Right renal cortex interstitium (tissue), 3 donors: Measurements from ENCODE around the gene ASCL2. TPM values are rescaled to one million over a fixed set of nuclear protein-coding genes. Genes with fewer than 3 reads are reported as not detected.

Experiments
- DNase-seq, 3 donors: peaks; one replicate each; pipeline ENCODE4 v3.0.0-alpha.2; 2013; ENCODE audit warnings: low read depth in 3 of 3, low spot score in 2 of 3
- polyA plus RNA-seq, 3 donors: library from polyadenylated mRNA; unstranded; fragments of 120-200 nt; gene quantifications; one replicate each; pipeline ENCODE4 v1.2.1, GENCODE V29; 2013; ENCODE audit not compliant: insufficient read length in 3 of 3

ASCL2 gene, protein sequence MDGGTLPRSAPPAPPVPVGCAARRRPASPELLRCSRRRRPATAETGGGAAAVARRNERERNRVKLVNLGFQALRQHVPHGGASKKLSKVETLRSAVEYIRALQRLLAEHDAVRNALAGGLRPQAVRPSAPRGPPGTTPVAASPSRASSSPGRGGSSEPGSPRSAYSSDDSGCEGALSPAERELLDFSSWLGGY
- 1 to 10 TPM; 1.9 to 2.7 (median 2.0) TPM for polyA plus RNA-seq

DNA sequence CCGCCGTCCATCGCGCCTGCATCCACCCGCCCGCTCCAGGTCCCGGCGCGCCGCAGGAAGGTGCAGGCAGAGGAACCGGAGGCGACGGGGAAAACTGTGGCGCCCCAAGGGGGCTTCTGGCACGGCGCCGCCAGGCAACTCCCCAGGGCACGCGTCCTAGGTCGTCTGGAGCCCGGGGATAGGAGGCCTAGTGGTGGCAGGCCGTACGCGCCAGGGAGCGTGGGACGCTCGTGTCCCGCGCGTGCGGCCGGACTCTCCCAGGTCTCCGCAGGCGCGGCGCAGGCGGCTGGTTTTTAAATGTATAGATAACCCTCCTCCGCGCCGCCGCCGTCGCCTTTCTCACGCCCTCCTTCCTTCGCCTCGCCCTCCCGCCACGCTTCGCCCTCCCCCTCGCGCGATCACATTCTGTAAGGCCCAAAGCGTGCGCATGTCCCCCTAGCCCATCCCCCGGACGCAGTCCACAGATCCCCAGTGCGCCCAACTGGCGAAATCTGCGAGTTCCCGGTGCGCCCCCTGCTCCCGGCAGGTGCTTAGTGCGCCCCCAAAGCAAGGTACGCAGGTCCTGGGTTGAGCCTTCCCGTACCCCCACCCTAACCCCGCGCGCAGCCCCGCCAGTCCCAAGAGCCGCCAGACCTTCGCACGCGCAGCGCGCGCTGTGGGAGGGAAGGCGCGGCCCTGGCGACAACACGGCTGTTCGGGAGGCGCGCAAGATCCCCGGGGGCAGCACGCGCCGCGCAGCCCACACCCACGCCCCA lies at the start of gene ASCL2:
Gene ASCL2 (minus strand): TSS at position 267 of the 755 bp plus-strand sequence. CDS start 256 bp downstream, at position 11.
- no peak for DNase-seq

DNA sequence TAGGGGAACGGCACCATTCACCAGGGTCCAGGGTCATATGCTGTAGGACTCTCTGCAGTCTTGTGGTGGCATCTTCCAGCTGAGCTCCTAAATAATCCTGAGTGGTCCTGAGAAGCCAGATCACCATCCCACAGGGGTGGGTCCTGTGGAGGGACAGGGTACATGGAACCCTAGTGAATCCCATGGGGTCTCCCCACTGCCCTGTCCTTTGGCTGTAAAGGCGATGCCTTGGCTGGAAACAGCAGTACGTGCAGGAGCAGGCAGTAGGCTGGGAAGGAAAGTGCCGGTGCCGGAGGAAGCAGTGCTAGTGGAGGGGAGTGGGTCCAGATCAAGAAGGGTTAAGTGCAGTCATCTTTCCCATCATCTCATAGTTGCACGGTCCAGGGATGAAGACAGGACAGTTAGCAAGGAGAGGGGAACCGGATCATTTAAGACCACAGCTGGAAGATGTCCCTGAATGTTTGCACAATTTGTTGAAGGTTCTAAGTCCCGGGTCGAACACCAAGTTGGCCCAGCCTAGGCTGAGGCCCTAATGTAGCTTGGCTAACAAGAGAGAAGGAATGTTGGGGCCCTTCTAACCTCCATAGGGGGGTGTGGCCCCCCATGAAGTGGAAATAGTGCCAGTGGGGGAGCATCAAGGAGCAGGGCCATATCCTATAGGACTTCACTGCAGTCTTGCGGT lies 49.5 kb upstream of the ASCL2 start:
- DNase-seq, result no peak

DNA sequence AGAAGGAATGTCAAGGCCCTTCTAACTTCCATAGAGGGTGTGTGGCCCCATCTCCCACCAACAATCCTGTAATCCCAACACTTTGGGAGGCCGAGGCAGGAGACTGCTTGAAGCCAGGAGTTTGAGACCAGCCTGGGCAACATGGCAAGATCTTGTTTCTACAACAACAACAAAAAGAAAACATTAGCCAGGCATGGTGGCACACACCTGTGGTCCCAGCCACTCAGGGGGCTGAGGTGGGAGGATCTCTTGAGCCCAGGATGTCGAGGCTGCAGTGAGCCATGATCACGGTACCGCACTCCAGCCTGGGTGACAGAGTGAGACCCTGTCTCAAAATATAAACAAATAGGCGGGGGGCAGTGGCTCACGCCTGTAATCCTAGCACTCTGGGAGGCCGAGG lies 48.3 kb upstream of the ASCL2 start:
- no peak for DNase-seq

DNA sequence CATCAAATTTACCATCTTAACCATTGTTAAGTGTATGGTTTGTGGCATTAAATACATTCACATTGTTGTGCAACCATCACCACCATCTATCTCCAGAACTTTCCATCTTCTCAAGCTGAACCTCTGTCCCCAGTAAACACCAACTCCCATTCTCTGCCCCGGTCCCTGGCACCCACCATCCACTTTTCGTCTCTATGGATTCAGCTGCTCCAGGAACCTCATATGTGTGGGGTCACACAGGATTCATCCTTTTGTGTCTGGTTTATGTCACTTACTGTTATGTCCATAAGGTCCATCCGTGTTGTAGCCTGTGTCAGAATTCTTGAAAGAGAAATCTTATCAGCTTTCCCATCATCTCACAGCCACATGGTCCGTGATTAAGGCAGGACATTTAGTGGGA lies 47.7 kb upstream of the ASCL2 start:
- no peak for DNase-seq

DNA sequence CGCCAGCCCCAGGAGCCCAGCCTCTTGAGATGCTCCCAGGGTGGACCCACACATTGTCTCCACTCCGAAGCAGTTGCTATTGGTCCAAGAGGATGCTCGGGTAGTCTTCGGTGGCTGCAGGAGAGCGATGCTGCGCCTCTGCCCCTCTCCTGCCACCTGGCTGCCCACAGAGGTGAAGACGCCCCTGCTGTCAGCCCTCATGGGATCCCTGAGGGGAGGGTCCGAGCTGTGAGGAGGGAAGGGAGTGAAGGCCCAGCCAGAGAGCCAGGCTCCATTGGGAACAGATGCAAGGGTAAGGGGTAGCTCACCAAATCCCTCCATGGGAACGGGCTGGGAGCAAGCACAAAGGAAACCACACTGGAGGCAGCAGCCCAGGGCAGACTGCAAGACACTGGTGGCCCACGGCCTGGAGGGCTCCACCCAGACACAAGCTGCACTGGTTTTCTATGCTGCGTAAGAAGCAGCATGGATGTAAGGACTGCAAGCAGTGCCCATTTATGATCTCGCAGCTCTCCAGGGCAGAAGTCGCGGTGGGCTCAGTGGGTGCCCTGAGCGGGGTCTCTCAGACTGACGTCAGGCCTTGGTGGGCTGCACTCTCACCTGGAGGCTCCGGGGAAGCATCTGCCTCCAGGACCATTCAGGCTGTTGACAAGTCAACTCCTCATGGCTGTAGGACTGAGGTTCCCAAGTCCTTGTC lies 47.1 kb upstream of the ASCL2 start:
- DNase-seq, result no peak

DNA sequence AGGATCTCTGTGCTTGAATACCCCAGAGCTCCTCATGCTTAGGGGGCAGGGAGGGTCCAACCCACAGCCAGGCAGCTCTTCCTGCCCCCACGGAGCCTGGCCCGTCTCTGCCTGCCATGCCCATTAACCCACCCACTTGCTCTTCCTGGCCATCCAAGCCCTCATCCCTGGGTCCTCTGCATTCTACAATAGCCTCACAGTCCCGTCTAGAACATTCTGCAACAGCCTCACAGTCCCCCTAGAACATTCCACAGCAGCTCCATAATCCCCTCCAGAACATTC lies 46.5 kb upstream of the ASCL2 start:
- no peak for DNase-seq

DNA sequence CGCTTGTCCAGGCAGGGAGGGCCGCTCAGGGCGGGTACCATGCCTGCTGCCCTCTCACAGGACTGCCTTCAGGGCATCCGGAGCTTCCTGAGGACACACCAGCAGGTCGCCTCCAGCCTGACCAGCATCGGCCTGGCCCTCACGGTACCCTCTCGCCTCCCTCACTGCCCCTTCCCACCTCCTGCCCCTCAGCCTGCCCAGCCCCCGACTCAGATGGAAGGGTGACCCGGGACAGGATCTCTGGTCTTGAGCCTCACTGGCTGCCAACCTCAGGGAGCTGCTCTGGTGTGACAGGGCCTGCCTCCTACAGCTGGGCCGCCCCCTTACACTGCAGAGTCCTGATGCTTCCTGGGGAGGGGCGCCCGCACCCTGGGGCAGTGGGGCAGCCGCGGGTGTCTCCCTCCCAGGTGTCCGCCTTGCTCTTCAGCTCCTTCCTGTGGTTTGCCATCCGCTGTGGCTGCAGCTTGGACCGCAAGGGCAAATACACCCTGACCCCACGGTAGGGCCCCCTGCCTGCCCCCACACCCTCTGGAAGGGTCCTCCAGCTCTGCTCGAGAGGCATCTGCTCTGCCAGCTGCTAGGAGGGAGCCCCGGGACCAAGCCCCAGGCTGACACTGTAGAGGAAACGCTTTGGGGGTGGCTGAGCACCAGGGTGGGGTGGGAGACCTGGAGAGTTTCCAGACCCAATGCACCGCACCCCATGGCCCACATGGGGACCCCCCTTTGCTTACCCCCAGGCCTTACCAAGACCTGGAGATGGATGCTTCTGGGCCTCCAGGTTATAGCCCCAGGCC lies 46.0 kb upstream of the ASCL2 start:
- no peak for DNase-seq

DNA sequence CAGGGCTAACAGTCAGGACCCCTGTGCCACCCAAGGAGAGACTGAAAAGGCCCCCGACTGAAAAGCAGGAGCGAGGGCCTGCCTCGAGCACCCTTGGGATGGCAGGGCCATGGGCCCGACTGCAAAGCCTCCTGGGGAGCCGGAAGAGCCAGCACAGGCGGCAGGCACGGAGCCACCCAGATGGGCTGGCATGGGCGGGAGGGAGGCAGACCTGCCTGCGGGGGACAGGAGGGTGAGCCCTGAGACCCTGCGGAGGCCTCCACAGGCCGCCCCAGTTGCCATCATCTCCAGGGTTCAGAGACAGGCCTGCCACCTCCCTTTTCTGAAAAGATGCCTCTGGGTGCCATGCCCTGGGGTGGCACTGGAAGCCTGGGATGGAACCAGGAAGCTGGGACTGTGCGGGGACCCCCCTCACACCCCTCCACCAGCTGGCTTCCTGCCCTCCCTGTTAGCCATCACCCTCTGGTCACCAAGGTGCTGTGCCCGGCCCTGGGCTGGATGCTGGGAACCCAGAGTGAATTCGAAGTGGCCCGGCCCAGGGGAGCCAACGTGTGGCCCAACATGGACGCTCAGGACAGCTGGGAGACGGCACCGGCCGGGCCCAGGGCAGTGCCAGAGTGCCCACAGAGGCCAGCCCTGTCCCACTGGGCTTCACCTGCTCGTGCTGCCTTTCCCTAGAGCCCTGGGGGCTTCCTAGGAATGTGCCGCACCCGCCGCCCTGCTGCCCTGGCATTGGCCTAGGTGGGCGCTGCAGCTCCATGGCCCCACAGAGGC lies 45.2 kb upstream of the ASCL2 start:
- DNase-seq, result no peak

DNA sequence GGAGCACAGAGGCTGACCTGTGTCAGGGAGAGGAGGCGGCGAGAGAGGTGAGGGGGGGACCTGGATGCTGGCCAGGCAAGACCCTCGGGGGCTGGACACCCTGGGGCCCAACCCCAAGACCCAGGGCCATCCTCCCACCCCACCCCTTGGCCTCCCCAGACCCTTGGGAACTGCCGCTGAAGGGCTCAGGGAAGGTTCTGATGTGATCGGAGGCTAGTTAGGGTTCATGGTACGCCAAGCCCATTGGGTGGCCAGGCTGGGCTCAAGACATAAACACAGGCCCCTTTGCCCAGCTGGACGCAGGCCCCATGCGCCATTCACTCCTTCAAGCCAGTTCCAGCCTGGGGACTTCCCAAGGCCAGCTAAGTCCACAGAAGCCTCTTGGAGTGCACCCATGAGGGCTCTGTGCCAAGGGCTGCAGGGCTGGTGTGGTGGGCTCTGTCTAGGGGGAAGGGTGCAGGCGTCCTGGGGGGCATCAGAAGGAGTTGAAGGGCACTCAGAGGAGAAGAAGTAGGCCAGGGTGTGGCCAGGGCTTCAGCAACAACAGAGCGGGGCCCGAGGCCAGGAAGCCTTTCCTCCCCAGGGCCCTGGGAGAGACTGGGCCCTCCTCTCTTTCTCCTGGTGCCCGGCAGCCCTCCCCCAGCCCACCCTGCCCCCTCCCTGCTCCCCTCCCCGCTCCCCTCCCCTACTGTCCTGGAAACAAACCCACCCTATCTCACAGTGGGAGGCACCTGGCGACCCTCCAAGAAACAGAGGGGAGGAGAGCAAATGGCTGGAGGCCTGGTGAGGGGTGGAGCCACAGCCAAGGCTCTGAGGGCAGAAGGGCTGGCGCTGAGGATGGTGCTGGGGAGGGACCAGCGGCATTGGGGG lies 44.4 kb upstream of the ASCL2 start:
- peak in 1 of 3 donors; percentile 85 for DNase-seq

DNA sequence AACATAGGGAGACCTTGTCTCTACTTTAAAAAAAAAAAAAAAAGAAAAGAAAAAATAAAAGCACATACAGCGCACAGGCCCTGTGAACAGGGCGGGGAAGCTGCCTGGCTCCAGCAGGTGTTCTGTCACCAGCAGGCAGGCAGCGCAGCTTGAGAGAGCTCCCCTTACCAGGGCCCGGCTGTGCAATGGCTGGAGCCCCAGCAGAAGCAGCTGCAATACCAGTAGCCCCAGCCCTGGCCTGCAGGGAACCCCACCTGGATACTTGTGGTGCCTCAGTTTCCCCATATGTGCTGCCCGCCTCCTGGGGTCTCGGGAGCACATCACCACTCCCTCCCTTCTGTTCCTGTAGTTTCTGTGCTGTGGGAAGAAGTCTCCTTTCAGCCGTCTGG lies 43.7 kb upstream of the ASCL2 start:
- no peak for DNase-seq

DNA sequence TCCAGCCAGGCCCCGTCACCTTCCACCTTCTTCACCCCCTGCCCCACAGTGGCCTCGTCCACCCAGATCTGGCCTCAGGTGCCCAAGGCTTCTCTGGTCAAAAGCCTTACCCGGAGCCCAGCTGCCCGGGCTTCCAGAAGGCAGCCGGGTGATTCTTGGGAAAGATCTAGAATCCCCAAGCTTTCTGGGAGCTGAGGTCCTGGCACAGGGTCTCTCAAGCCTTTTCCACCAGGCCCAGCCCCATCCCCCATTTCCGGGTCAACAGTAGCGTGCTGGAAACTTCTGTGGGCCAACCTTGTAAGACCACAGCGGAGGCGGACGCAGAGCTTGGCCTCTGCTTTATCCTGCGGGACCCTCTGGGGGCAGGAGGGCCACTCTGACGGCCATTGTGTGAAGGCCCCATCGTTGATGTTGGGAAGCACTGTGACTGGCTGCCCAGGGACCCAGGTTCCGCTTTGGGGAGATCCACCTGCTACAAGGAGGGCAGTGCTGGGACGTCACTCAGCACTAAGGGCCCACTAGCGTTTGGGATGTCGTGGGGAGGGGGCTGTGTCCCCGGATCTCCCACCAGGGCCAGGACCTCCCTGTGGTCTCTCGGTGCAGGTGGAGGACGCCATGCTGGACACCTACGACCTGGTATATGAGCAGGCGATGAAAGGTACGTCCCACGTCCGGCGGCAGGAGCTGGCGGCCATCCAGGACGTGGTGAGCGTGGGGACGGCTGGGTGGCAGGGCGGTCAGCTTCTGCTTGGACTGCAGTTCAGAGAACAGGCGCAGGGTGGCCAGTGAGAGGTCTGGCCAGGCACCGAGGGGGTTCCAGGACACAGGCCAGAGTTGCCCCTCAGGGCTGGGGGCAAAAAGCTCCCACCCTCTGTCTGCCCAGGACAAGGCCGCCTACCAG lies 42.9 kb upstream of the ASCL2 start:
- no peak for DNase-seq

DNA sequence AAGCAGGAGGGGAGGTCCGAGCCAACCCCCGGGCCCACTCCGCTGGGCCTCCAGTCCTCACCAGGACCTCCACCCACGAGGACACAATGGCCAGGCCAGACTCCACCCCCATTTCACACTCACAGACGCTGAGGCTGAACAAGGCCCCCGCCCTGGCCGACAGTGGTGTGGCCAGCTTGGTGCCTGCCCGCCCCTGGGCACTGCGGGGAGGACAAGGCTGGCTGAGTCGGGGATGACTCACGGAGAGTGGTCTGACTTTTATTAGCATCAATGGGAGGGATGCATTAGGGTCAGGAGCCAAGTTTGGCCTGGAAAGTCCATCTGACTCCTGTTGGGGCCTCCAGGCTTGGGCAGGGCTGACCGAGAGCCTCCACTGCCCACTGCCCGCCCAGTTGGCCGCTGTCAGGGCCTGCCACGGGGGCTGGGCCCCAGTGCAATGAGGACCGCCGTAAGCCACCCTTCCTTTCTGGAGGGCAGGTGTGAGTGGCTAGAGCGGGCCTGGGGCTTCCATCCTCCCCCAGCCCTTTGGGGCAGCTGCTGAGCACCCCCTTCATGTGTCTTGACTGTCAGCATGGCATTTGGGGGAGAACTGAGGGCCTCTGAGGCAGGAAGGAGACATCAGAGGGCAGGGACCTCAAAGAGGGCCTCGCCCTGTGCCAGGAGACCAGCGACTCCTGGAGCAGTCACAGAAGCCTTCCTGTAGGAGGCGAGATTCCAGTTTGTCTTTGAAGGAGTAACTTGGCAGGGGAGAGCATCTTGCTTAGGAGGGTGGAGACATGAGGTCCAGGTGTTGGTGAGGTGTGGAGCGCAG lies 42.0 kb upstream of the ASCL2 start:
- DNase-seq, result no peak

DNA sequence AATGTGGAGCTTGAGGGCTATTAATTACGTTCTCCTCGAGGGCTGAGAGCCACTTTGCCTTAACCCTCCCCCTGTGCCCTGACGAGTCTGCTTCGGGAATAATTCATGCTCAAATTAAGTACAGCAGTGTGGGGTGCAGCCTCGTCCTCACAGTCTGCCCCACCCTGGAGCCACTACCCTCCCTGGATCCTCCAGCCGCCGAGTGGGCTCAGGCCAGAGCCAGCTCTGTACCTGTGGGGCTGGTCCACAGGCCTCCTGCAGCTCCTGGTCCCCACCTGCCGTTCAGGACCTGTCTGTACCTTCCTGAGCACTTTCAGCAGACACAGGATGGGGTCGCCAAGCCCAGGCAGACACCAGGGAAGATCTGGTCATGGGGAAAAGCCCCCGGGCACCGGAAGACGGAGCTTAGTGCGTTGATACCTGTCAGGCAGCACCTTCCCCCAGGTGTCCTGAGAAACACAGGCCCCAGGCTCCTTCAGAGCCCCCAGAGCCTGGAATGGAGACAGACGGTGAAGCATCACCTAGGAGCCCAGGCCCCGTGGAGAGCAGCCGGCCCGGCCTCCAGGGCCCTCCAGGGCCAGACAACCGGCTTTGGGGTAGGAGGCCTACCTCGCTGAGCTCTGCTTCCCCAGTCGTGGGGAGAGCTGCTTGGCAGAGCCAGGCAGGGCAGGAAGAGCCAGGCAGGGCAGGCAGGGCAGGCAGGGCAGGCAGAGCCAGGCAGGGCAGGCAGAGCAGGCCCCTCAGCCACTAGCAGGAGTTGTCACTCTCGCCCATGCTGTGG lies 41.2 kb upstream of the ASCL2 start:
- no peak for DNase-seq

DNA sequence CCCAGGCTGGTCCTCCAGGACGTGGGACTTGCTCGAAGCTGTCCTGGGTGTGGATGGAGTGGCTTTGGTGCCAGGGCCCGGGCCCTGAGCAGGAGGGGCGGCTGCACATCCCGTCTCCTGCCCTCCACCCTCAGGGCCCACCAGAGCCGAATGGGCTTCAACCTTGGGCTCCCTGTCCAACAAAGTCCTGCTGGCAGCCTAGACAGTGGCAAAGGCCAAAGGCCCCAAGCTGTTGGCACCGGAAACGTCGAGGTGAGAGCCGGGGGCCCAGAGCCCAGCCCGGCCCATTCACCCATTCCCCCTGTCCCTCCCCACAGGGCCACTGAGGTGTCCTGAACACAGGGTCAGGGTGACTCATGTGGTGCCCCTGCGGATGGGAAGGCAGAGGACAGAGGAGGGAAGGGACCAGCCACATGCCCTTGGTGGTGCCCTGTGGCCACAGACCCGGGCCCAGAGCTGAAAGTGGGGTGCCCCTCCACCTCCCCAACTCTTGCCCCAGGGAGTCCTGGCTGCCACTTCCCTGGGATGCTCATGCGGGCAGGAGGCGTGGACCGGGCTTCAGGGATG lies 40.5 kb upstream of the ASCL2 start:
- no peak for DNase-seq

DNA sequence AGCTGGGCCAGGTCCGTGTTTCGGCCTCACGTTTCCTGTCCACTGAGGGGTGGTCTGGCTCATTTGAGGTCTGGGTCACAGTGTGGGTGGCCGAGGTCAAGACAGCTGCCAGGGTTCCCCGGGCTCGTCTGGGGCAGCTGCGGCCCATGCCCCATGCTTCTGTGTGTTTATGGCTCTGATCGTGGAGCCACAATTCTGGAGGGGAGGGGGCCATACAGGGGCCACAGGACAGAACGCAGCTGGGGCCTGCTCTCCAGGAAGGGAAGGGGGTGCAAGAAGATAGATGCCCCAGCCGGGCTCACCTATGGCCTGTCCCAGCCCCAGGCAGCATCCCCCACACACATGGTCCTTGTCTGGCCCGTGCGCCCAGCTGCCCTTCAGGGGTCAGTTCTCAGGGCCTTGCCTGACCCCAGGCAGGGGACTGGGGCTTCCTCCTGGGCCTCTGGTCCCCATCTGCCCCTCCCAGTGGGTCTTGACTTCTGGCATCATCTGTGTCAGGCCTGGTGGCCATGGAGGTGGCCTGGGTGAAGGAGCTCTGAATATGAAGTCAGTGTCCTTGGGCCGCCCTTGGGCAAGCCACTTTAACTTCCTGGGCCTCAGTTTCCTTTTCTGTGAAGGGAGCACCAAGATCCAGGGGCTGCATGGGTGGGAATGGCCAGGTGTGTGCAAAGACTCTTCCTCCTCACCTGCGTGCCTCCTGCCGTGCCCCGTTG lies 39.8 kb upstream of the ASCL2 start:
- DNase-seq, result no peak
